Sigmoid colon (tissue), 4 donors: ENCODE measurements around the gene PPAT.

Experiments used
- POLR2AphosphoS5 ChIP-seq, 4 donors: sonication (generic); formaldehyde crosslinking; IDR thresholded peaks; one replicate each; pipeline ENCODE4 v1.6.1; 2017; ENCODE audit warnings: antibody characterized with exemption in 4 of 4
- TF ChIP-seq, protein P1 (sequence below), 4 experiments: fragments of 450-650 bp in 3 of 4; fragments of 200-600 bp in 1 of 4; IDR thresholded peaks; one replicate each; pipeline ENCODE4 v1.5.1; 2016 to 2019; ENCODE audit warnings: antibody characterized with exemption in 4 of 4, mild to moderate bottlenecking in 3 of 4, moderate library complexity in 2 of 4

DNA sequence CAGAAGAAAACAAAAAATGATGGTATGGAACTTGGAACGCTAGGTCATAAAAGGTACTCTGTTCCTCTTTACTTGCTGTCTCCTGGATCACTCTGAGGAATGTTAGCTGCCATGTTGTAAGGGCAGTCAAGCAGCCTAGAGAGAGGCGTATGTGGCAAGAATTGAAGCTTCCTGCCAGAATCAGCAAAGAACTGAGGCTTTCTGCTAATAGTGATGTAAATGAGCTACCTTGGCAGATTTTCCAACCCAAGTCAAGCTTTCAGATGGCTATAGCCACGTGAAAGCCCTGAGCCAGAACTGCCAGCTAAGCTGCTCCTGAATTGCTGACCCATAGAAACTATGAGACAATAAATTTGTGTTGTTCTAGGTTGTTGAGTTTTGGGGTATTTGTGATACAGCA lies 86.8 kb downstream of the PPAT start:
- TF ChIP-seq POLR2AphosphoS5 (IDR thresholded peaks at IDR 0.05) = no peak
- TF ChIP-seq, protein P1, sequence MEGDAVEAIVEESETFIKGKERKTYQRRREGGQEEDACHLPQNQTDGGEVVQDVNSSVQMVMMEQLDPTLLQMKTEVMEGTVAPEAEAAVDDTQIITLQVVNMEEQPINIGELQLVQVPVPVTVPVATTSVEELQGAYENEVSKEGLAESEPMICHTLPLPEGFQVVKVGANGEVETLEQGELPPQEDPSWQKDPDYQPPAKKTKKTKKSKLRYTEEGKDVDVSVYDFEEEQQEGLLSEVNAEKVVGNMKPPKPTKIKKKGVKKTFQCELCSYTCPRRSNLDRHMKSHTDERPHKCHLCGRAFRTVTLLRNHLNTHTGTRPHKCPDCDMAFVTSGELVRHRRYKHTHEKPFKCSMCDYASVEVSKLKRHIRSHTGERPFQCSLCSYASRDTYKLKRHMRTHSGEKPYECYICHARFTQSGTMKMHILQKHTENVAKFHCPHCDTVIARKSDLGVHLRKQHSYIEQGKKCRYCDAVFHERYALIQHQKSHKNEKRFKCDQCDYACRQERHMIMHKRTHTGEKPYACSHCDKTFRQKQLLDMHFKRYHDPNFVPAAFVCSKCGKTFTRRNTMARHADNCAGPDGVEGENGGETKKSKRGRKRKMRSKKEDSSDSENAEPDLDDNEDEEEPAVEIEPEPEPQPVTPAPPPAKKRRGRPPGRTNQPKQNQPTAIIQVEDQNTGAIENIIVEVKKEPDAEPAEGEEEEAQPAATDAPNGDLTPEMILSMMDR (IDR thresholded peaks at IDR 0.05) = no peak
